Fibroblast of skin of right quadriceps (primary cell): ENCODE data around the gene SLIT3.
A peak's percentile ranks its signal among the peaks of the same experiment; 100 is the strongest.

ENCODE experiments used
- DNase-seq: peaks from one replicate; pipeline ENCODE4 v3.0.0-alpha.2; 2013

SLIT3 gene

GRCh38 chr5:169300468-169301385, at the start of gene SLIT3:
Gene SLIT3 (minus strand): TSS chr5:169301139. CDS start chr5:169300709, 430 bp downstream.
- peak; percentile 93 for DNase-seq

- peak; percentile 84 for DNase-seq
Measured at GRCh38 chr5:169350016-169350415, 49.1 kb upstream of the SLIT3 start.

GRCh38 chr5:169347786-169348185, 46.8 kb upstream of the SLIT3 start:
- DNase-seq = peak; percentile 74

- DNase-seq = peak; percentile 54
Measured at GRCh38 chr5:169344629-169345028, 43.7 kb upstream of the SLIT3 start.

GRCh38 chr5:169343766-169344165, 42.8 kb upstream of the SLIT3 start:
- no peak for DNase-seq

- no peak for DNase-seq
Measured at GRCh38 chr5:169341556-169341955, 40.6 kb upstream of the SLIT3 start.

GRCh38 chr5:169339869-169340268, 38.9 kb upstream of the SLIT3 start:
- DNase-seq = no peak

GRCh38 chr5:169336242-169336641, 35.3 kb upstream of the SLIT3 start:
- DNase-seq = no peak

GRCh38 chr5:169335806-169336205, 34.9 kb upstream of the SLIT3 start:
- no peak for DNase-seq

- DNase-seq = no peak
Measured at GRCh38 chr5:169333518-169333917, 32.6 kb upstream of the SLIT3 start.

- DNase-seq = no peak
Measured at GRCh38 chr5:169331292-169331852, 30.4 kb upstream of the SLIT3 start.

- DNase-seq = no peak
Measured at GRCh38 chr5:169328401-169328800, 27.5 kb upstream of the SLIT3 start.

- no peak for DNase-seq
Measured at GRCh38 chr5:169325273-169325672, 24.3 kb upstream of the SLIT3 start.

GRCh38 chr5:169318556-169318955, 17.6 kb upstream of the SLIT3 start:
- DNase-seq = no peak

- peak; percentile 50 for DNase-seq
Measured at GRCh38 chr5:169307646-169308045, 6.7 kb upstream of the SLIT3 start.

- no peak for DNase-seq
Measured at GRCh38 chr5:169305366-169305765, 4.4 kb upstream of the SLIT3 start.

GRCh38 chr5:169304175-169304574, 3.2 kb upstream of the SLIT3 start:
- DNase-seq = no peak

GRCh38 chr5:169303119-169303515, 2.2 kb upstream of the SLIT3 start:
- no peak for DNase-seq

- peak; percentile 82 for DNase-seq
Measured at GRCh38 chr5:169302491-169303118, 1.7 kb upstream of the SLIT3 start.

GRCh38 chr5:169301986-169302385, 1.0 kb upstream of the SLIT3 start:
- no peak for DNase-seq

- no peak for DNase-seq
Measured at GRCh38 chr5:169301386-169301934, 521 bp upstream of the SLIT3 start.

GRCh38 chr5:169299663-169300467, 1.1 kb downstream of the SLIT3 start:
- peak; percentile 52 for DNase-seq

- no peak for DNase-seq
Measured at GRCh38 chr5:169299191-169299662, 1.7 kb downstream of the SLIT3 start.
